Vagina (tissue), 2 donors: ENCODE measurements around the gene SNCA.

ENCODE experiments used
- CTCF ChIP-seq, 3 experiments: fragments of 450-650 bp in 2 of 3; fragments of 200-600 bp in 1 of 3; sonication (generic) in 1 of 3; IDR thresholded peaks; one replicate each; pipeline ENCODE4 v1.5.1; 2017 to 2019; ENCODE audit warnings: antibody characterized with exemption in 3 of 3, mild to moderate bottlenecking in 2 of 3, moderate library complexity in 2 of 3
- POLR2A ChIP-seq, 2 donors: fragments of 450-650 bp; IDR thresholded peaks; one replicate each; pipeline ENCODE4 v1.6.1; 2017; ENCODE audit warnings: antibody characterized with exemption in 2 of 2, mild to moderate bottlenecking in 2 of 2, moderate library complexity in 2 of 2

GRCh38 chr4:89733946-89734345, 103.0 kb downstream of the SNCA start:
- TF ChIP-seq CTCF (IDR thresholded peaks at IDR 0.05) (no peak), POLR2A (IDR thresholded peaks at IDR 0.05) (no peak)
